ENCODE results near the gene UVSSA. TPM values are rescaled to one million over a fixed set of nuclear protein-coding genes. Genes with fewer than 3 reads are reported as not detected.
"Not testable (repeated sequence)": the region's sequence is repeated elsewhere in the genome, so short reads cannot be mapped to it uniquely, and the experiment has no call there.

UVSSA gene
- total RNA-seq, 1 donor from 2014 or later: 48.1 TPM

GRCh38 chr4:1364217-1364616 lies 17.2 kb downstream of the UVSSA start:
- no peak for DNase-seq (ENCODE audit: low spot score)

GRCh38 chr4:1364748-1365147 lies 17.7 kb downstream of the UVSSA start:
- no peak for DNase-seq (ENCODE audit: low spot score)

- DNase-seq (ENCODE audit: low spot score): no peak
These were observed 18.5 kb downstream of the UVSSA start for GRCh38 chr4:1365271-1366178.

- no peak for DNase-seq (ENCODE audit: low spot score)
These were observed 19.6 kb downstream of the UVSSA start for GRCh38 chr4:1366371-1367229.

- no peak for DNase-seq (ENCODE audit: low spot score)
These were observed 20.4 kb downstream of the UVSSA start for GRCh38 chr4:1367230-1367935.

GRCh38 chr4:1367936-1368289 lies 20.9 kb downstream of the UVSSA start:
- DNase-seq (ENCODE audit: low spot score): no peak

- DNase-seq (ENCODE audit: low spot score): no peak
These were observed 21.5 kb downstream of the UVSSA start for GRCh38 chr4:1368421-1369090.

- no peak for DNase-seq (ENCODE audit: low spot score)
These were observed 22.1 kb downstream of the UVSSA start for GRCh38 chr4:1369091-1369450.

- DNase-seq (ENCODE audit: low spot score): no peak
These were observed 22.6 kb downstream of the UVSSA start for GRCh38 chr4:1369479-1370079.

GRCh38 chr4:1370321-1371124 lies 23.5 kb downstream of the UVSSA start:
- DNase-seq (ENCODE audit: low spot score): no peak

- no peak for DNase-seq (ENCODE audit: low spot score)
These were observed 24.5 kb downstream of the UVSSA start for GRCh38 chr4:1371176-1372165.

- DNase-seq (ENCODE audit: low spot score): not testable (repeated sequence)
These were observed 25.6 kb downstream of the UVSSA start for GRCh38 chr4:1372576-1372975.

GRCh38 chr4:1373892-1374705 lies 27.1 kb downstream of the UVSSA start:
- DNase-seq (ENCODE audit: low spot score): no peak

GRCh38 chr4:1374706-1375045 lies 27.7 kb downstream of the UVSSA start:
- DNase-seq (ENCODE audit: low spot score): no peak

- no peak for DNase-seq (ENCODE audit: low spot score)
These were observed 28.2 kb downstream of the UVSSA start for GRCh38 chr4:1375051-1375721.

- no peak for DNase-seq (ENCODE audit: low spot score)
These were observed 28.8 kb downstream of the UVSSA start for GRCh38 chr4:1375761-1376322.

- no peak for DNase-seq (ENCODE audit: low spot score)
These were observed 29.4 kb downstream of the UVSSA start for GRCh38 chr4:1376391-1376840.
